Panc1 (cell line): ENCODE data around the gene RASSF4.

ENCODE experiments used
- POLR2AphosphoS5 ChIP-seq: IDR thresholded peaks from 2 replicates; pipeline ENCODE4 v1.6.1; 2012; ENCODE audit warnings: mild to moderate bottlenecking, low read depth, low read length, moderate library complexity
- SIN3A ChIP-seq: IDR thresholded peaks from 2 replicates; pipeline ENCODE4 v1.6.1; 2012; ENCODE audit warnings: low read depth, mild to moderate bottlenecking, low read length, moderate library complexity, borderline replicate concordance; ENCODE audit not compliant: insufficient read depth
- TCF7L2 ChIP-seq: IDR thresholded peaks from 2 replicates; pipeline ENCODE4 v1.6.1; 2011; ENCODE audit warnings: mild to moderate bottlenecking, low read depth, low read length, inconsistent platforms
- TF ChIP-seq, protein P1 (sequence below): fragments of 450-650 bp; IDR thresholded peaks from 2 replicates; pipeline ENCODE4 v1.5.1; 2017; ENCODE audit warnings: mild to moderate bottlenecking

DNA sequence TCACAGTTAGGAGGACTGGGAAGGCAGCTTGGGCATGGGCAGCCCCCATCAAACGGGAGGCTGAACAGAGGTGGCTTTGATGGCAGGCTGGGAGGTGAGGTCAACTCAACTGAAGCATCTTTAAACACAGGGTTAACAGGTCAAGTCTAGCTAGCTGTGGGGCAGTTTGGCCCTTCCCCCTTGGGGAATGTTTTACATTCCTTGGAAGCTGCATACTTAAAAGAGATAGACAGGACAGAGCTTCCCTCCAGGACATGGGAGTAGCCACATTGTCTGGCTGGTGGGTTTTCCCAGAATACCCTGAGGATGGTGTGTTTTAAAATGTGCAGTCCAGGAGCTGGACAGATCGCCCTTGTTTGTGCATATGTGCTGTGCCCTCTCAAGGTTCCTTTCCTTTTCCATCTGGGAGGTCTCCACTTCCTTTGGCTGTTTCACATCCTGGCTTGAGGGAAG is 6.8 kb upstream of the RASSF4 start:
- TF ChIP-seq, protein P1, sequence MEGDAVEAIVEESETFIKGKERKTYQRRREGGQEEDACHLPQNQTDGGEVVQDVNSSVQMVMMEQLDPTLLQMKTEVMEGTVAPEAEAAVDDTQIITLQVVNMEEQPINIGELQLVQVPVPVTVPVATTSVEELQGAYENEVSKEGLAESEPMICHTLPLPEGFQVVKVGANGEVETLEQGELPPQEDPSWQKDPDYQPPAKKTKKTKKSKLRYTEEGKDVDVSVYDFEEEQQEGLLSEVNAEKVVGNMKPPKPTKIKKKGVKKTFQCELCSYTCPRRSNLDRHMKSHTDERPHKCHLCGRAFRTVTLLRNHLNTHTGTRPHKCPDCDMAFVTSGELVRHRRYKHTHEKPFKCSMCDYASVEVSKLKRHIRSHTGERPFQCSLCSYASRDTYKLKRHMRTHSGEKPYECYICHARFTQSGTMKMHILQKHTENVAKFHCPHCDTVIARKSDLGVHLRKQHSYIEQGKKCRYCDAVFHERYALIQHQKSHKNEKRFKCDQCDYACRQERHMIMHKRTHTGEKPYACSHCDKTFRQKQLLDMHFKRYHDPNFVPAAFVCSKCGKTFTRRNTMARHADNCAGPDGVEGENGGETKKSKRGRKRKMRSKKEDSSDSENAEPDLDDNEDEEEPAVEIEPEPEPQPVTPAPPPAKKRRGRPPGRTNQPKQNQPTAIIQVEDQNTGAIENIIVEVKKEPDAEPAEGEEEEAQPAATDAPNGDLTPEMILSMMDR = no peak
- no peak for TF ChIP-seq TCF7L2
- no peak for TF ChIP-seq POLR2AphosphoS5
- TF ChIP-seq SIN3A = no peak
